Trophoblast cell (in vitro differentiated cells and primary cell): Measurements from ENCODE around the gene DDI2.
"Not testable (repeated sequence)": the region's sequence is repeated elsewhere in the genome, so short reads cannot be mapped to it uniquely, and the experiment has no call there.

Source experiments
- DNase-seq, 2 donors: peaks; one replicate each; pipeline ENCODE4 v3.0.0-alpha.2; 2016
- H2AFZ ChIP-seq: 2 replicates; pipeline ENCODE4 v1.6.1; 2013; ENCODE audit warnings: low read length, moderate library complexity, mild to moderate bottlenecking; ENCODE audit not compliant: insufficient read depth, poor library complexity
- H2AK5ac ChIP-seq: 2 replicates; pipeline ENCODE4 v1.6.1; 2013; ENCODE audit warnings: mild to moderate bottlenecking, low read length
- H2BK120ac ChIP-seq: 2 replicates; pipeline ENCODE4 v1.6.1; 2013; ENCODE audit warnings: low read length, mild to moderate bottlenecking, moderate library complexity; ENCODE audit not compliant: insufficient read depth, poor library complexity
- H2BK12ac ChIP-seq: 2 replicates; pipeline ENCODE4 v1.6.1; 2013; ENCODE audit warnings: mild to moderate bottlenecking, low read length, moderate library complexity
- H2BK5ac ChIP-seq: 2 replicates; pipeline ENCODE4 v1.6.1; 2013; ENCODE audit warnings: low read length, low read depth, moderate library complexity, mild to moderate bottlenecking; ENCODE audit not compliant: poor library complexity
- H3K14ac ChIP-seq: 2 replicates; pipeline ENCODE4 v1.6.1; 2013; ENCODE audit warnings: mild to moderate bottlenecking, low read length
- H3K18ac ChIP-seq: 2 replicates; pipeline ENCODE4 v1.6.1; 2013; ENCODE audit warnings: mild to moderate bottlenecking, low read length
- H3K23ac ChIP-seq: 2 replicates; pipeline ENCODE4 v1.6.1; 2013; ENCODE audit warnings: low read length
- H3K27ac ChIP-seq: 2 replicates; pipeline ENCODE4 v1.5.1; 2013; ENCODE audit warnings: low read depth, mild to moderate bottlenecking, inconsistent platforms, low read length, moderate library complexity
- H3K27me3 ChIP-seq: 2 replicates; pipeline ENCODE4 v1.6.1; 2013; ENCODE audit warnings: inconsistent platforms, mild to moderate bottlenecking, low read length, moderate library complexity; ENCODE audit not compliant: insufficient read depth
- H3K36me3 ChIP-seq, 2 experiments: 1 replicate in 1 of 2; 2 replicates in 1 of 2; pipeline ENCODE4 v1.6.1; 2013; ENCODE audit warnings: low read length in 2 of 2, mild to moderate bottlenecking in 2 of 2, moderate library complexity in 1 of 2; ENCODE audit not compliant: insufficient read depth in 2 of 2, control insufficient read depth in 1 of 2
- H3K4ac ChIP-seq: 2 replicates; pipeline ENCODE4 v1.6.1; 2013; ENCODE audit warnings: low read depth, mild to moderate bottlenecking, low read length, moderate library complexity
- H3K4me1 ChIP-seq, 2 experiments: 1 replicate in 1 of 2; 2 replicates in 1 of 2; pipeline ENCODE4 v1.6.1; 2013; ENCODE audit warnings: low read length in 2 of 2, mild to moderate bottlenecking in 2 of 2, moderate library complexity in 1 of 2; ENCODE audit not compliant: insufficient read depth in 2 of 2, control insufficient read depth in 1 of 2
- H3K4me2 ChIP-seq: 2 replicates; pipeline ENCODE4 v1.6.1; 2013; ENCODE audit warnings: inconsistent platforms, mild to moderate bottlenecking, low read length, moderate library complexity
- H3K4me3 ChIP-seq: 2 replicates; pipeline ENCODE4 v1.5.1; 2013; ENCODE audit warnings: mild to moderate bottlenecking, low read depth, low read length, inconsistent platforms
- H3K79me1 ChIP-seq: one replicate; pipeline ENCODE4 v1.6.1; 2013; ENCODE audit warnings: low read length
- H3K79me2 ChIP-seq: 2 replicates; pipeline ENCODE4 v1.6.1; 2013; ENCODE audit warnings: low read length, mild to moderate bottlenecking; ENCODE audit not compliant: control insufficient read depth, insufficient read depth, poor library complexity
- H3K9ac ChIP-seq: 2 replicates; pipeline ENCODE4 v1.6.1; 2013; ENCODE audit warnings: mild to moderate bottlenecking, low read length
- H3K9me3 ChIP-seq: 2 replicates; pipeline ENCODE4 v1.6.1; 2013; ENCODE audit warnings: low read depth, mild to moderate bottlenecking, control low read depth, inconsistent platforms, low read length; ENCODE audit not compliant: insufficient read depth
- H4K12ac ChIP-seq: 2 replicates; pipeline ENCODE4 v1.6.1; 2013; ENCODE audit warnings: low read depth, mild to moderate bottlenecking, low read length, moderate library complexity
- H4K8ac ChIP-seq: 2 replicates; pipeline ENCODE4 v1.6.1; 2013; ENCODE audit warnings: low read depth, mild to moderate bottlenecking, low read length, moderate library complexity
- H4K91ac ChIP-seq: one replicate; pipeline ENCODE4 v1.6.1; 2013; ENCODE audit warnings: low read depth, mild to moderate bottlenecking, low read length, moderate library complexity
- WGBS: extraction: QIAGEN DNeasy Blood & Tissue Kit; methylation state at CpG from one replicate; pipeline ENCODE4 v1.1.7; 2013; ENCODE audit warnings: missing lambda C conversion rate; ENCODE audit not compliant: insufficient read length, insufficient coverage; ENCODE audit errors: extremely low coverage; 5-methylcytosine and 5-hydroxymethylcytosine counted together

The DDI2 gene

DNA sequence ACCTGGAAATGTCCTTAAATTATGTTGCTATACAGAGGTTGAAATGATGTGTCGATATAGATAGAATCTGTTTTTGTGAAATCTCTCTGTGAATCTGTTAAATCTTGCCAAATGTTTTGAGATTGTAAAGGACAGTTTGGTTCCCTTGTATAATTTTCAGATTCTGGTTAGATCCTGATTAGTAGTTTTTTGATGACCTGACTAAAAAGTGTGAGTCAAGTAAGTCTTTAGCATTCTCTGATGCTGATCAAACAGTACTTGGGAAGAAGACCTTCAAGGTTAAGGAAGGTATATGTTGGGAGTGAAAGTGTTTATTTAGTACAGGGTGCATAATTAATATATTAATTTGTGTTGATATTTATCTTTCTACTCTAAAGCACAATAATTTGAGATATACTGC is 32.7 kb downstream of the DDI2 start:
- H2BK5ac ChIP-seq: no peak overlapping the region
- H2AFZ ChIP-seq: no peak overlapping the region
- H3K79me2 ChIP-seq: no peaks in the 10 kb centered on the region
- no peak overlapping the region for H2BK120ac ChIP-seq
- H4K8ac ChIP-seq: no peak overlapping the region
- no peak overlapping the region for H4K91ac ChIP-seq
- H4K12ac ChIP-seq: no peak overlapping the region
- WGBS: no CpG with 5 or more reads among the region's 1 CpG
- no peak overlapping the region for H2AK5ac ChIP-seq
- no peak for DNase-seq
- H3K36me3 ChIP-seq: peaks cover 36 to 37% of the 10 kb centered on the region in 2 experiments
- no peak overlapping the region for H3K27ac ChIP-seq
- no peak overlapping the region for H3K4me2 ChIP-seq
- H3K9me3 ChIP-seq: no peaks in the 10 kb centered on the region
- H3K9ac ChIP-seq: no peak overlapping the region
- no peaks in the 10 kb centered on the region for H3K4me1 ChIP-seq
- no peak overlapping the region for H3K14ac ChIP-seq
- H3K27me3 ChIP-seq: no peaks in the 10 kb centered on the region
- no peaks in the 10 kb centered on the region for H3K79me1 ChIP-seq
- no peak overlapping the region for H3K4me3 ChIP-seq
- no peak overlapping the region for H2BK12ac ChIP-seq
- no peak overlapping the region for H3K23ac ChIP-seq
- no peak overlapping the region for H3K4ac ChIP-seq
- no peak overlapping the region for H3K18ac ChIP-seq

DNA sequence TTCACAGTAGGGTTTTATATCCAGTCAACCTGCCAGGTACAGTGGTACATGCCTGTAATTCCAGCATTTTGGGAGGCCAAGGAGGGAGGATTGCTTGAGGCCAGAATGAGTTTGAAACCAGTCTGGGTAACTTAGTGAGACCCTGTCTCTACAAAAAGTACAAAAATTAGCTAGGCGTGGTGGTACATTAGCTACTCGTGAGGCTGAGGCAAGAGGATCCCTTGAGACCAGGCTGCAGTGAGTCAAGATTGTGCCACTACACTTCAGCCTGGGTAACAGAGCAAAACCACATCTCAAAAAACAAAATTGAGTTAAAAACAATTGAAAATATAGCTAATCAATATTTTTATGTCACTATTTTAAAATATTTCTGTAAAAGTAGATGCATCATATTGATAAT is 33.2 kb downstream of the DDI2 start:
- H3K79me2 ChIP-seq: no peaks in the 10 kb centered on the region
- H2AK5ac ChIP-seq: no peak overlapping the region
- no peak overlapping the region for H2BK120ac ChIP-seq
- H3K18ac ChIP-seq: no peak overlapping the region
- no peak overlapping the region for H3K4me3 ChIP-seq
- H2AFZ ChIP-seq: no peak overlapping the region
- no peak overlapping the region for H2BK5ac ChIP-seq
- no peaks in the 10 kb centered on the region for H3K9me3 ChIP-seq
- no peak overlapping the region for H3K14ac ChIP-seq
- no peak overlapping the region for H4K8ac ChIP-seq
- H4K91ac ChIP-seq: no peak overlapping the region
- H3K23ac ChIP-seq: no peak overlapping the region
- no peaks in the 10 kb centered on the region for H3K27me3 ChIP-seq
- no peaks in the 10 kb centered on the region for H3K79me1 ChIP-seq
- no peak overlapping the region for H2BK12ac ChIP-seq
- H3K4me2 ChIP-seq: no peak overlapping the region
- H3K36me3 ChIP-seq: peaks cover 33 to 38% of the 10 kb centered on the region in 2 experiments
- H3K9ac ChIP-seq: peak overlapping the region; percentile 22
- no peak overlapping the region for H3K27ac ChIP-seq
- no peak for DNase-seq
- WGBS: no CpG with 5 or more reads among the region's 2 CpGs
- H3K4ac ChIP-seq: no peak overlapping the region
- no peak overlapping the region for H4K12ac ChIP-seq
- no peaks in the 10 kb centered on the region for H3K4me1 ChIP-seq

DNA sequence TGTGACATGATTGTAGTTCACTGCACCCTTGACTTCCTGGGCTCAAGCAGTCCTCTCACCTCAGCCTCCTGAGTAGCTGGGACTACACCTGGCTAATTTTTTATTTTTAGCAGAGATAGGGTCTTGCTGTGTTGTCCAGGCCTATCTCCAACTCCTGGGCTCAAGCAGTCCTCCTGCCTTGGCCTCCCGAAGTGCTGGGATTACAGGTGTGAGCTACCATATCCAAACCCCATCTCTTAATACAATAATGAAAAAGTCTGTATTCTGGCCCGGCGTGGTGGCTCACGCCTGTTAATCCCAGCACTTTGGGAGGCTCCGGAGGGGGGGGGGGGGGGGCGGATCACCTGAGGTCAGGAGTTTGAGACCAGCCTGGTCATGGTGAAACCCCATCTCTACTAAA is 34.9 kb downstream of the DDI2 start:
- H2BK5ac ChIP-seq, DNase-seq, H4K8ac ChIP-seq, H2BK120ac ChIP-seq, H3K4ac ChIP-seq, H3K23ac ChIP-seq, H2BK12ac ChIP-seq, H3K18ac ChIP-seq, H3K9me3 ChIP-seq, H4K12ac ChIP-seq, H3K79me1 ChIP-seq, H3K27me3 ChIP-seq, H3K4me3 ChIP-seq, H3K27ac ChIP-seq, H3K14ac ChIP-seq, H3K9ac ChIP-seq, H4K91ac ChIP-seq, H3K79me2 ChIP-seq, H3K4me2 ChIP-seq, H2AK5ac ChIP-seq, H3K4me1 ChIP-seq, H2AFZ ChIP-seq: not testable (repeated sequence)
- WGBS: no CpG with 5 or more reads among the region's 6 CpGs
- peaks cover 31 to 36% of the 10 kb centered on the region in 2 experiments for H3K36me3 ChIP-seq

DNA sequence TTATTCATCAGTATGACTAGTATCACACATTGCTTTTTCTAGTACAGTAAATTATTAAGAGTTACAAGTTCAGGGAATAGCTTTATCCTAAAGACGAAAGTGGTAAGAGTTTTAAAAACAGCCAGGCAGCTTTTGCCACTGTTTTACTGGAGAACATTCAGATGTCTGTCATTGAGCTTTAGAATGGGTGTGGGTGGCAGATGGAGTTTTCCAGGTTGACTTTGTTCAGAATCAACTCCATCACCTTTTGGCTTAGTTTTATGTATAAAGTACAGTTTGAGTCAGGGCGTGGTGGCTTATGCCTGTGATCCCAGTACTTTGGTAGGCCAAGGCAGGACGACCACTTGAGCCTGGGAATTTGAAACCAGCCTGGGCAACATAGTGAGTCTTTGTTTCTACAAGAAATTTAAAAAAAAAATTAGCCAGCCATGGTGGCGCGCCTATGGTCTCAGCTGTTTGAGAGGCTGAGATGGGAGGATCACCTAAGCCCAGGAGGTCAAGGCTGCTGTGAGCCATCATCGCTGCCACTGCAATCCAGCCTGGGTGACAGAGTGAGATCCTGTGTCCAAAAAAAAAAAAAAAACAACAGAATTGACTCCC is 36.9 kb downstream of the DDI2 start:
- no peak overlapping the region for H2AFZ ChIP-seq
- no peaks in the 10 kb centered on the region for H3K79me1 ChIP-seq
- H2BK5ac ChIP-seq: no peak overlapping the region
- no peaks in the 10 kb centered on the region for H3K79me2 ChIP-seq
- H2AK5ac ChIP-seq: no peak overlapping the region
- H2BK120ac ChIP-seq: no peak overlapping the region
- DNase-seq: no peak
- peaks cover 31 to 36% of the 10 kb centered on the region in 2 experiments for H3K36me3 ChIP-seq
- H3K4me3 ChIP-seq: no peak overlapping the region
- WGBS: no CpG with 5 or more reads among the region's 6 CpGs
- H3K9ac ChIP-seq: no peak overlapping the region
- H4K91ac ChIP-seq: no peak overlapping the region
- H4K8ac ChIP-seq: no peak overlapping the region
- no peaks in the 10 kb centered on the region for H3K27me3 ChIP-seq
- H3K23ac ChIP-seq: no peak overlapping the region
- H3K4ac ChIP-seq: no peak overlapping the region
- H3K9me3 ChIP-seq: no peaks in the 10 kb centered on the region
- H3K4me2 ChIP-seq: no peak overlapping the region
- H3K18ac ChIP-seq: no peak overlapping the region
- no peak overlapping the region for H2BK12ac ChIP-seq
- H3K14ac ChIP-seq: no peak overlapping the region
- no peaks in the 10 kb centered on the region for H3K4me1 ChIP-seq
- no peak overlapping the region for H4K12ac ChIP-seq
- H3K27ac ChIP-seq: no peak overlapping the region
